Sigmoid colon (tissue), 4 donors: ENCODE data around the gene CDC42BPB.

ENCODE experiments used
- EP300 ChIP-seq, 4 donors: sonication (generic); formaldehyde crosslinking; IDR thresholded peaks; one replicate each; pipeline ENCODE4 v1.6.1; 2017; ENCODE audit warnings: antibody characterized with exemption in 4 of 4
- TF ChIP-seq, protein P1 (sequence below), 4 experiments: fragments of 450-650 bp in 3 of 4; fragments of 200-600 bp in 1 of 4; IDR thresholded peaks; one replicate each; pipeline ENCODE4 v1.5.1; 2016 to 2019; ENCODE audit warnings: antibody characterized with exemption in 4 of 4, mild to moderate bottlenecking in 3 of 4, moderate library complexity in 2 of 4

DNA sequence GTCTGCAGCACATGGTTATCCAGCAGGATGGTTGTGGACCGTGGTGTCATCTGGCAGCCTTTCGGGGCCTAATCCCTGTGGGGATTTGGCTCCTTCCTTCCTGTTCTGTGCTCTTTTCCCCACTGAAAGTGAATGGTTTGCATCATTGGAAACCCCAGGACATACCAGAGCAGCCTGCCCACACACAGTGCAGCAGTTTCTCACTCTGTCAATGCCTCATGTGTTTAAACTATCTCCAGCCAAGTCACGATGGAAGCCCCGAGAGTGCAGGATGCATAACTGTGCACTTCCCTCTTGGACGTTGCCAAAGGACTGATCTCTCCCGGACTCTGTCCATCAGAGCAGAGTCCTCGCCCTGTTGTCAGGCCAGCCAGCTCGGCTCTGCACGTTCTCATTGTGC is 163.9 kb downstream of the CDC42BPB start:
- TF ChIP-seq, protein P1, sequence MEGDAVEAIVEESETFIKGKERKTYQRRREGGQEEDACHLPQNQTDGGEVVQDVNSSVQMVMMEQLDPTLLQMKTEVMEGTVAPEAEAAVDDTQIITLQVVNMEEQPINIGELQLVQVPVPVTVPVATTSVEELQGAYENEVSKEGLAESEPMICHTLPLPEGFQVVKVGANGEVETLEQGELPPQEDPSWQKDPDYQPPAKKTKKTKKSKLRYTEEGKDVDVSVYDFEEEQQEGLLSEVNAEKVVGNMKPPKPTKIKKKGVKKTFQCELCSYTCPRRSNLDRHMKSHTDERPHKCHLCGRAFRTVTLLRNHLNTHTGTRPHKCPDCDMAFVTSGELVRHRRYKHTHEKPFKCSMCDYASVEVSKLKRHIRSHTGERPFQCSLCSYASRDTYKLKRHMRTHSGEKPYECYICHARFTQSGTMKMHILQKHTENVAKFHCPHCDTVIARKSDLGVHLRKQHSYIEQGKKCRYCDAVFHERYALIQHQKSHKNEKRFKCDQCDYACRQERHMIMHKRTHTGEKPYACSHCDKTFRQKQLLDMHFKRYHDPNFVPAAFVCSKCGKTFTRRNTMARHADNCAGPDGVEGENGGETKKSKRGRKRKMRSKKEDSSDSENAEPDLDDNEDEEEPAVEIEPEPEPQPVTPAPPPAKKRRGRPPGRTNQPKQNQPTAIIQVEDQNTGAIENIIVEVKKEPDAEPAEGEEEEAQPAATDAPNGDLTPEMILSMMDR (IDR thresholded peaks at IDR 0.05), result no peak
- TF ChIP-seq EP300 (IDR thresholded peaks at IDR 0.05), result peak in 2 of 4 donors; percentile 22 to 67
